GM23338 (cell line): ENCODE measurements around the gene PMP22. TPM values are rescaled to one million over a fixed set of nuclear protein-coding genes. Genes with fewer than 3 reads are reported as not detected.

Source experiments
- ATAC-seq: fragments of 200-7000 bp; cut with Tn5 transposase; 3 replicates; pipeline ENCODE4 v1.9.1; 2020
- DNase-seq: peaks from one replicate; pipeline ENCODE4 v3.0.0-alpha.2; 2015; ENCODE audit warnings: low spot score
- H2AFZ ChIP-seq: fragments of 200-600 bp; sonication (generic); 2 replicates; pipeline ENCODE4 v1.8.0; 2016; ENCODE audit warnings: antibody characterized with exemption, mild to moderate bottlenecking, moderate library complexity
- H3F3A ChIP-seq: fragments of 200-600 bp; sonication (generic); replicated peaks from 2 replicates; pipeline ENCODE4 v1.8.0; 2017; ENCODE audit warnings: antibody characterized with exemption, mixed run types, low read depth
- H3K27ac ChIP-seq: fragments of 200-600 bp; sonication (generic); 2 replicates; pipeline ENCODE4 v1.6.1; 2016; ENCODE audit warnings: low read depth
- H3K27me3 ChIP-seq: fragments of 200-600 bp; sonication (generic); 2 replicates; pipeline ENCODE4 v1.8.0; 2016; ENCODE audit warnings: mild to moderate bottlenecking, mixed run types, moderate library complexity; ENCODE audit not compliant: insufficient read depth
- H3K36me3 ChIP-seq: fragments of 200-600 bp; sonication (generic); 2 replicates; pipeline ENCODE4 v1.8.0; 2016; ENCODE audit warnings: mild to moderate bottlenecking; ENCODE audit not compliant: insufficient read depth
- H3K4me1 ChIP-seq: fragments of 200-600 bp; sonication (generic); 2 replicates; pipeline ENCODE4 v1.8.0; 2016; ENCODE audit warnings: mild to moderate bottlenecking, moderate library complexity; ENCODE audit not compliant: insufficient read depth
- H3K4me2 ChIP-seq: fragments of 200-600 bp; sonication (generic); 2 replicates; pipeline ENCODE4 v1.7.1; 2017; ENCODE audit warnings: mixed run types
- H3K4me3 ChIP-seq: fragments of 200-600 bp; sonication (generic); 2 replicates; pipeline ENCODE4 v1.6.1; 2016; ENCODE audit warnings: mixed run types
- H3K79me2 ChIP-seq: fragments of 200-600 bp; sonication (generic); replicated peaks from 2 replicates; pipeline ENCODE4 v1.8.0; 2017; ENCODE audit warnings: mild to moderate bottlenecking; ENCODE audit not compliant: insufficient read depth
- H3K9me2 ChIP-seq: fragments of 200-600 bp; sonication (generic); 2 replicates; pipeline ENCODE4 v1.8.0; 2017; ENCODE audit not compliant: insufficient read depth
- H4K20me1 ChIP-seq: fragments of 200-600 bp; sonication (generic); replicated peaks from 2 replicates; pipeline ENCODE4 v1.8.0; 2017; ENCODE audit warnings: mild to moderate bottlenecking; ENCODE audit not compliant: insufficient read depth
- H3K27ac Mint-ChIP-seq: 2 replicates; pipeline ENCODE4 v1.8.0; 2020; ENCODE audit warnings: inconsistent platforms, mild to moderate bottlenecking, moderate library complexity, mixed read lengths
- H3K27me3 Mint-ChIP-seq: 3 replicates; pipeline ENCODE4 v1.8.0; 2022; ENCODE audit warnings: low read depth, mild to moderate bottlenecking, moderate library complexity, mixed read lengths, inconsistent platforms; ENCODE audit not compliant: insufficient read depth, poor library complexity
- H3K36me3 Mint-ChIP-seq: 3 replicates; pipeline ENCODE4 v1.8.0; 2021; ENCODE audit warnings: low read depth, mild to moderate bottlenecking, inconsistent platforms, moderate library complexity, mixed read lengths
- H3K4me1 Mint-ChIP-seq: 3 replicates; pipeline ENCODE4 v1.8.0; 2020; ENCODE audit warnings: mild to moderate bottlenecking, inconsistent platforms, mixed read lengths
- H3K4me3 Mint-ChIP-seq: 3 replicates; pipeline ENCODE4 v1.8.0; 2021; ENCODE audit warnings: moderate library complexity, mild to moderate bottlenecking, inconsistent platforms, mixed read lengths
- H3K9me3 Mint-ChIP-seq: 3 replicates; pipeline ENCODE4 v1.8.0; 2020; ENCODE audit warnings: moderate library complexity, mild to moderate bottlenecking, inconsistent platforms, mixed read lengths
- CREB1 ChIP-seq: fragments of 250-450 bp; sonication (Bioruptor Pico); IDR thresholded peaks from 2 replicates; pipeline ENCODE4 v1.5.0; 2020; ENCODE audit warnings: low read depth, mild to moderate bottlenecking, moderate library complexity
- EZH2 ChIP-seq: fragments of 200-600 bp; sonication (generic); IDR thresholded peaks from one replicate; pipeline ENCODE4 v1.8.0; 2017; ENCODE audit warnings: antibody characterized with exemption, mild to moderate bottlenecking, low read depth; ENCODE audit not compliant: unreplicated experiment
- EZH2phosphoT487 ChIP-seq: fragments of 200-600 bp; sonication (generic); IDR thresholded peaks from one replicate; pipeline ENCODE4 v1.8.1; 2018; ENCODE audit warnings: antibody characterized with exemption; ENCODE audit not compliant: unreplicated experiment
- JUNB ChIP-seq: IDR thresholded peaks from one replicate; pipeline ENCODE4 v1.6.1; 2016; ENCODE audit warnings: antibody characterized with exemption; ENCODE audit not compliant: unreplicated experiment
- NANOG ChIP-seq: IDR thresholded peaks from 2 replicates; pipeline ENCODE4 v1.6.1; 2016; ENCODE audit warnings: antibody characterized with exemption, borderline replicate concordance
- POLR2AphosphoS5 ChIP-seq: IDR thresholded peaks from 2 replicates; pipeline ENCODE4 v1.6.1; 2016; ENCODE audit warnings: antibody characterized with exemption, low read depth
- STAT1 ChIP-seq: IDR thresholded peaks from one replicate; pipeline ENCODE4 v1.6.1; 2016; ENCODE audit warnings: antibody characterized with exemption; ENCODE audit not compliant: unreplicated experiment
- ZNF114 ChIP-seq: fragments of 250-450 bp; sonication (Bioruptor Pico); IDR thresholded peaks from 2 replicates; pipeline ENCODE4 v1.5.0; 2020; ENCODE audit warnings: mild to moderate bottlenecking, moderate library complexity
- ZNF331 ChIP-seq: fragments of 250-450 bp; sonication (Bioruptor Pico); IDR thresholded peaks from 2 replicates; pipeline ENCODE4 v1.5.0; 2020; ENCODE audit warnings: low read depth, mild to moderate bottlenecking, moderate library complexity
- polyA plus RNA-seq: library from polyadenylated mRNA; unstranded; fragments of >200 nt; fragmentation: Nextera tagmentation; extraction: Ambion mirVana; gene quantifications from 2 replicates; pipeline ENCODE4 v1.2.1, GENCODE V29; 2016
- total RNA-seq: library from RNA; depleted of rRNA; stranded (reverse); fragments of >200 nt; shearing (Covaris generic); gene quantifications from 2 replicates; pipeline ENCODE4 v1.2.3, GENCODE V29; 2014
- TF ChIP-seq, protein P1 (sequence below): IDR thresholded peaks from 2 replicates; pipeline ENCODE4 v1.6.1; 2016; ENCODE audit warnings: antibody characterized with exemption
- TF ChIP-seq, protein P2 (sequence below): fragments of 250-450 bp; sonication (Bioruptor Pico); IDR thresholded peaks from 2 replicates; pipeline ENCODE4 v1.5.0; 2020; ENCODE audit warnings: mild to moderate bottlenecking, moderate library complexity
- TF ChIP-seq, protein P3 (sequence below): IDR thresholded peaks from one replicate; pipeline ENCODE4 v1.6.1; 2018; ENCODE audit warnings: antibody characterized with exemption; ENCODE audit not compliant: unreplicated experiment
- TF ChIP-seq, protein P4 (sequence below), 2 experiments: fragments of 200-600 bp in 1 of 2; sonication (generic) in 1 of 2; conservative IDR thresholded peaks; 2 replicates each; pipeline versions ENCODE4 v1.5.1 to v1.6.1; 2016 to 2017; ENCODE audit warnings: antibody characterized with exemption in 2 of 2, low read depth in 2 of 2, mild to moderate bottlenecking in 2 of 2, moderate library complexity in 1 of 2

PMP22 gene
- total and polyA plus RNA-seq, 2 experiments from 2014 or later = 1.2 to 2.2 TPM

DNA sequence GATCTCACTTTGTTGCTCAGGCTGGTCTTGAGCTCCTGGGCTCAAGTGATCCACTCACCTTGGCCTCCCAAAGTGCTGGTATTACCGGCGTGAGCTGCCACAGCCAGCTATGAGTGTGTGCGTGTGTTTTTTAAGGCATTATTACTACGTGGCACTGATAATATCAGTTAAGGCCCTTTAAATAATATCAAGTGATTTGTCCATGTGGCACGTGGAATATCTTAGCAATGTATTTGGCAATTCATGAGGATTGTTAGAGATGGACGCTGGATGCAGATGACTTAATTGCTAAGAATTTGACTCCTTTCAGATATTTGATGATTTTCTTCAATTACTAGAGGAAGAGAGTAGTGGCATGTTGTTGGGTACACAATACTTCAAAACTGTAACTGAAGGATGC is 25.5 kb upstream of the PMP22 start:
- H3K79me2 ChIP-seq = no peaks in the 10 kb centered on the region
- H3K9me3 Mint-ChIP-seq = no peaks in the 10 kb centered on the region; the same call in 1 of the 3 replicates
- peaks cover 7% of the 10 kb centered on the region for H3K27me3 Mint-ChIP-seq
- H3K36me3 ChIP-seq = no peaks in the 10 kb centered on the region
- H3K4me1 ChIP-seq = no peaks in the 10 kb centered on the region
- H3K27ac ChIP-seq = no peak overlapping the region
- no peaks in the 10 kb centered on the region for H3F3A ChIP-seq
- DNase-seq (no peak), ATAC-seq (no peak)
- H3K4me3 ChIP-seq = no peak overlapping the region
- H3K4me3 Mint-ChIP-seq = no peak overlapping the region
- TF ChIP-seq POLR2AphosphoS5 (no peak), EZH2 (no peak), ZNF331 (CRISPR knock-in tag) (no peak), EZH2phosphoT487 (no peak), ZNF114 (CRISPR knock-in tag) (no peak), NANOG (no peak), STAT1 (no peak), CREB1 (CRISPR knock-in tag) (no peak), JUNB (no peak)
- TF ChIP-seq, protein P1, sequence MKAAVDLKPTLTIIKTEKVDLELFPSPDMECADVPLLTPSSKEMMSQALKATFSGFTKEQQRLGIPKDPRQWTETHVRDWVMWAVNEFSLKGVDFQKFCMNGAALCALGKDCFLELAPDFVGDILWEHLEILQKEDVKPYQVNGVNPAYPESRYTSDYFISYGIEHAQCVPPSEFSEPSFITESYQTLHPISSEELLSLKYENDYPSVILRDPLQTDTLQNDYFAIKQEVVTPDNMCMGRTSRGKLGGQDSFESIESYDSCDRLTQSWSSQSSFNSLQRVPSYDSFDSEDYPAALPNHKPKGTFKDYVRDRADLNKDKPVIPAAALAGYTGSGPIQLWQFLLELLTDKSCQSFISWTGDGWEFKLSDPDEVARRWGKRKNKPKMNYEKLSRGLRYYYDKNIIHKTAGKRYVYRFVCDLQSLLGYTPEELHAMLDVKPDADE = no peak
- TF ChIP-seq, protein P2, sequence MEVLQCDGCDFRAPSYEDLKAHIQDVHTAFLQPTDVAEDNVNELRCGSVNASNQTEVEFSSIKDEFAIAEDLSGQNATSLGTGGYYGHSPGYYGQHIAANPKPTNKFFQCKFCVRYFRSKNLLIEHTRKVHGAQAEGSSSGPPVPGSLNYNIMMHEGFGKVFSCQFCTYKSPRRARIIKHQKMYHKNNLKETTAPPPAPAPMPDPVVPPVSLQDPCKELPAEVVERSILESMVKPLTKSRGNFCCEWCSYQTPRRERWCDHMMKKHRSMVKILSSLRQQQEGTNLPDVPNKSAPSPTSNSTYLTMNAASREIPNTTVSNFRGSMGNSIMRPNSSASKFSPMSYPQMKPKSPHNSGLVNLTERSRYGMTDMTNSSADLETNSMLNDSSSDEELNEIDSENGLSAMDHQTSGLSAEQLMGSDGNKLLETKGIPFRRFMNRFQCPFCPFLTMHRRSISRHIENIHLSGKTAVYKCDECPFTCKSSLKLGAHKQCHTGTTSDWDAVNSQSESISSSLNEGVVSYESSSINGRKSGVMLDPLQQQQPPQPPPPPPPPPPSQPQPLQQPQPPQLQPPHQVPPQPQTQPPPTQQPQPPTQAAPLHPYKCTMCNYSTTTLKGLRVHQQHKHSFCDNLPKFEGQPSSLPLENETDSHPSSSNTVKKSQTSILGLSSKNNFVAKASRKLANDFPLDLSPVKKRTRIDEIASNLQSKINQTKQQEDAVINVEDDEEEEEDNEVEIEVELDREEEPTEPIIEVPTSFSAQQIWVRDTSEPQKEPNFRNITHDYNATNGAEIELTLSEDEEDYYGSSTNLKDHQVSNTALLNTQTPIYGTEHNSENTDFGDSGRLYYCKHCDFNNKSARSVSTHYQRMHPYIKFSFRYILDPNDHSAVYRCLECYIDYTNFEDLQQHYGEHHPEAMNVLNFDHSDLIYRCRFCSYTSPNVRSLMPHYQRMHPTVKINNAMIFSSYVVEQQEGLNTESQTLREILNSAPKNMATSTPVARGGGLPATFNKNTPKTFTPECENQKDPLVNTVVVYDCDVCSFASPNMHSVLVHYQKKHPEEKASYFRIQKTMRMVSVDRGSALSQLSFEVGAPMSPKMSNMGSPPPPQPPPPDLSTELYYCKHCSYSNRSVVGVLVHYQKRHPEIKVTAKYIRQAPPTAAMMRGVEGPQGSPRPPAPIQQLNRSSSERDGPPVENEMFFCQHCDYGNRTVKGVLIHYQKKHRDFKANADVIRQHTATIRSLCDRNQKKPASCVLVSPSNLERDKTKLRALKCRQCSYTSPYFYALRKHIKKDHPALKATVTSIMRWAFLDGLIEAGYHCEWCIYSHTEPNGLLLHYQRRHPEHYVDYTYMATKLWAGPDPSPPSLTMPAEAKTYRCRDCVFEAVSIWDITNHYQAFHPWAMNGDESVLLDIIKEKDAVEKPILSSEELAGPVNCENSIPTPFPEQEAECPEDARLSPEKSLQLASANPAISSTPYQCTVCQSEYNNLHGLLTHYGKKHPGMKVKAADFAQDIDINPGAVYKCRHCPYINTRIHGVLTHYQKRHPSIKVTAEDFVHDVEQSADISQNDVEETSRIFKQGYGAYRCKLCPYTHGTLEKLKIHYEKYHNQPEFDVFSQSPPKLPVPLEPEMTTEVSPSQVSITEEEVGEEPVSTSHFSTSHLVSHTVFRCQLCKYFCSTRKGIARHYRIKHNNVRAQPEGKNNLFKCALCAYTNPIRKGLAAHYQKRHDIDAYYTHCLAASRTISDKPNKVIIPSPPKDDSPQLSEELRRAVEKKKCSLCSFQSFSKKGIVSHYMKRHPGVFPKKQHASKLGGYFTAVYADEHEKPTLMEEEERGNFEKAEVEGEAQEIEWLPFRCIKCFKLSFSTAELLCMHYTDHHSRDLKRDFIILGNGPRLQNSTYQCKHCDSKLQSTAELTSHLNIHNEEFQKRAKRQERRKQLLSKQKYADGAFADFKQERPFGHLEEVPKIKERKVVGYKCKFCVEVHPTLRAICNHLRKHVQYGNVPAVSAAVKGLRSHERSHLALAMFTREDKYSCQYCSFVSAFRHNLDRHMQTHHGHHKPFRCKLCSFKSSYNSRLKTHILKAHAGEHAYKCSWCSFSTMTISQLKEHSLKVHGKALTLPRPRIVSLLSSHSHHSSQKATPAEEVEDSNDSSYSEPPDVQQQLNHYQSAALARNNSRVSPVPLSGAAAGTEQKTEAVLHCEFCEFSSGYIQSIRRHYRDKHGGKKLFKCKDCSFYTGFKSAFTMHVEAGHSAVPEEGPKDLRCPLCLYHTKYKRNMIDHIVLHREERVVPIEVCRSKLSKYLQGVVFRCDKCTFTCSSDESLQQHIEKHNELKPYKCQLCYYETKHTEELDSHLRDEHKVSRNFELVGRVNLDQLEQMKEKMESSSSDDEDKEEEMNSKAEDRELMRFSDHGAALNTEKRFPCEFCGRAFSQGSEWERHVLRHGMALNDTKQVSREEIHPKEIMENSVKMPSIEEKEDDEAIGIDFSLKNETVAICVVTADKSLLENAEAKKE (CRISPR knock-in tag) = no peak
- TF ChIP-seq, protein P3, sequence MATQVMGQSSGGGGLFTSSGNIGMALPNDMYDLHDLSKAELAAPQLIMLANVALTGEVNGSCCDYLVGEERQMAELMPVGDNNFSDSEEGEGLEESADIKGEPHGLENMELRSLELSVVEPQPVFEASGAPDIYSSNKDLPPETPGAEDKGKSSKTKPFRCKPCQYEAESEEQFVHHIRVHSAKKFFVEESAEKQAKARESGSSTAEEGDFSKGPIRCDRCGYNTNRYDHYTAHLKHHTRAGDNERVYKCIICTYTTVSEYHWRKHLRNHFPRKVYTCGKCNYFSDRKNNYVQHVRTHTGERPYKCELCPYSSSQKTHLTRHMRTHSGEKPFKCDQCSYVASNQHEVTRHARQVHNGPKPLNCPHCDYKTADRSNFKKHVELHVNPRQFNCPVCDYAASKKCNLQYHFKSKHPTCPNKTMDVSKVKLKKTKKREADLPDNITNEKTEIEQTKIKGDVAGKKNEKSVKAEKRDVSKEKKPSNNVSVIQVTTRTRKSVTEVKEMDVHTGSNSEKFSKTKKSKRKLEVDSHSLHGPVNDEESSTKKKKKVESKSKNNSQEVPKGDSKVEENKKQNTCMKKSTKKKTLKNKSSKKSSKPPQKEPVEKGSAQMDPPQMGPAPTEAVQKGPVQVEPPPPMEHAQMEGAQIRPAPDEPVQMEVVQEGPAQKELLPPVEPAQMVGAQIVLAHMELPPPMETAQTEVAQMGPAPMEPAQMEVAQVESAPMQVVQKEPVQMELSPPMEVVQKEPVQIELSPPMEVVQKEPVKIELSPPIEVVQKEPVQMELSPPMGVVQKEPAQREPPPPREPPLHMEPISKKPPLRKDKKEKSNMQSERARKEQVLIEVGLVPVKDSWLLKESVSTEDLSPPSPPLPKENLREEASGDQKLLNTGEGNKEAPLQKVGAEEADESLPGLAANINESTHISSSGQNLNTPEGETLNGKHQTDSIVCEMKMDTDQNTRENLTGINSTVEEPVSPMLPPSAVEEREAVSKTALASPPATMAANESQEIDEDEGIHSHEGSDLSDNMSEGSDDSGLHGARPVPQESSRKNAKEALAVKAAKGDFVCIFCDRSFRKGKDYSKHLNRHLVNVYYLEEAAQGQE = no peak
- TF ChIP-seq, protein P4, sequence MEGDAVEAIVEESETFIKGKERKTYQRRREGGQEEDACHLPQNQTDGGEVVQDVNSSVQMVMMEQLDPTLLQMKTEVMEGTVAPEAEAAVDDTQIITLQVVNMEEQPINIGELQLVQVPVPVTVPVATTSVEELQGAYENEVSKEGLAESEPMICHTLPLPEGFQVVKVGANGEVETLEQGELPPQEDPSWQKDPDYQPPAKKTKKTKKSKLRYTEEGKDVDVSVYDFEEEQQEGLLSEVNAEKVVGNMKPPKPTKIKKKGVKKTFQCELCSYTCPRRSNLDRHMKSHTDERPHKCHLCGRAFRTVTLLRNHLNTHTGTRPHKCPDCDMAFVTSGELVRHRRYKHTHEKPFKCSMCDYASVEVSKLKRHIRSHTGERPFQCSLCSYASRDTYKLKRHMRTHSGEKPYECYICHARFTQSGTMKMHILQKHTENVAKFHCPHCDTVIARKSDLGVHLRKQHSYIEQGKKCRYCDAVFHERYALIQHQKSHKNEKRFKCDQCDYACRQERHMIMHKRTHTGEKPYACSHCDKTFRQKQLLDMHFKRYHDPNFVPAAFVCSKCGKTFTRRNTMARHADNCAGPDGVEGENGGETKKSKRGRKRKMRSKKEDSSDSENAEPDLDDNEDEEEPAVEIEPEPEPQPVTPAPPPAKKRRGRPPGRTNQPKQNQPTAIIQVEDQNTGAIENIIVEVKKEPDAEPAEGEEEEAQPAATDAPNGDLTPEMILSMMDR (conservative IDR thresholded peaks at IDR 0.05; ENCODE audit: low read depth in 2 of 2) = no peak
- no peaks in the 10 kb centered on the region for H4K20me1 ChIP-seq
- peaks cover 9% of the 10 kb centered on the region; the same call in 2 of the 3 replicates for H3K4me1 Mint-ChIP-seq
- no peak overlapping the region for H3K27ac Mint-ChIP-seq
- H2AFZ ChIP-seq = no peak overlapping the region
- H3K4me2 ChIP-seq = no peak overlapping the region
- no peaks in the 10 kb centered on the region for H3K36me3 Mint-ChIP-seq
- no peaks in the 10 kb centered on the region for H3K27me3 ChIP-seq
- peaks cover 10% of the 10 kb centered on the region for H3K9me2 ChIP-seq
